ENCODE results near the gene NALCN. TPM values are rescaled to one million over a fixed set of nuclear protein-coding genes. Genes with fewer than 3 reads are reported as not detected.

NALCN gene
- total and polyA plus RNA-seq, 10 donors, result 0.02 to 0.13 (median 0.09) TPM; not detected in 2

GRCh38 chr13:101424381-101425155, 8.3 kb upstream of the NALCN start:
- WGBS, 5 donors, result 49 to 68% (median 60%) methylated on average over 6 of the region's 6 CpGs
- Histone ChIP-seq H3K4me1 (no peaks in the 10 kb centered on the region), H3K27me3 (replicated peaks in 1 of 7) (no peaks in the 10 kb centered on the region), H3K36me3 (no peaks in the 10 kb centered on the region), H3K27ac (no peak overlapping the region), H3K9me3 (no peaks in the 10 kb centered on the region), H3K4me3 (no peak overlapping the region)
- TF ChIP-seq POLR2A (IDR thresholded peaks at IDR 0.05), result no peak
- no peak for DNase-seq
- intact Hi-C loops (cut with DNase I; ENCODE audit: low total_unique reads), result no loop called here

GRCh38 chr13:101423872-101424271, 7.6 kb upstream of the NALCN start:
- Histone ChIP-seq H3K4me1 (no peaks in the 10 kb centered on the region), H3K4me3 (no peak overlapping the region), H3K9me3 (no peaks in the 10 kb centered on the region), H3K36me3 (no peaks in the 10 kb centered on the region), H3K27ac (no peak overlapping the region), H3K27me3 (replicated peaks in 1 of 7) (peaks cover 0 to 3% (median 0%) of the 10 kb centered on the region in 7 donors)
- no peak for TF ChIP-seq POLR2A (IDR thresholded peaks at IDR 0.05)
- no peak for TF ChIP-seq POLR2AphosphoS5 (IDR thresholded peaks at IDR 0.05)
- no peak for TF ChIP-seq CTCF (IDR thresholded peaks at IDR 0.05 in 8 of 11, conservative IDR thresholded peaks at IDR 0.05 in 3 of 11)
- DNase-seq, result no peak
- 76 to 92% (median 82%) methylated on average over 2 of the region's 2 CpGs for whole genome bisulfite sequencing, 5 donors
- intact Hi-C loops (cut with DNase I; ENCODE audit: low total_unique reads), result no loop called here

- 83 to 95% (median 89%) methylated on average over 5 of the region's 5 CpGs for WGBS, 5 donors
- peaks cover 0 to 55% (median 26%) of the 10 kb centered on the region in 7 donors for H3K27me3 ChIP-seq (replicated peaks in 1 of 7)
- H3K4me3 ChIP-seq, result no peak overlapping the region
- no peaks in the 10 kb centered on the region for H3K9me3 ChIP-seq
- intact Hi-C loops (cut with DNase I; ENCODE audit: low total_unique reads), result no loop called here
- peaks cover 0 to 17% (median 6%) of the 10 kb centered on the region in 6 donors for H3K4me1 ChIP-seq
- DNase-seq, result no peak
- no peaks in the 10 kb centered on the region for H3K36me3 ChIP-seq
- no peak overlapping the region for H3K27ac ChIP-seq
- TF ChIP-seq POLR2A (IDR thresholded peaks at IDR 0.05) (no peak), CTCF (IDR thresholded peaks at IDR 0.05 in 8 of 11, conservative IDR thresholded peaks at IDR 0.05 in 3 of 11) (no peak), POLR2AphosphoS5 (IDR thresholded peaks at IDR 0.05) (no peak)
These were observed 1.2 kb upstream of the NALCN start for GRCh38 chr13:101417501-101417900.

- peak overlapping the region in 1 of 8 donors; percentile 60 for H3K4me3 ChIP-seq
- no peak for TF ChIP-seq POLR2AphosphoS5 (IDR thresholded peaks at IDR 0.05)
- no peak for TF ChIP-seq CTCF (IDR thresholded peaks at IDR 0.05 in 8 of 11, conservative IDR thresholded peaks at IDR 0.05 in 3 of 11)
- no peak for TF ChIP-seq POLR2A (IDR thresholded peaks at IDR 0.05)
- intact Hi-C loops (cut with DNase I; ENCODE audit: low total_unique reads), result no loop called here
- WGBS, 5 donors, result 29 to 39% (median 31%) methylated on average over 3 of the region's 3 CpGs
- H3K9me3 ChIP-seq, result no peaks in the 10 kb centered on the region
- H3K27me3 ChIP-seq (replicated peaks in 1 of 7), result peaks cover 0 to 55% (median 26%) of the 10 kb centered on the region in 7 donors
- H3K4me1 ChIP-seq, result peaks cover 0 to 17% (median 6%) of the 10 kb centered on the region in 6 donors
- H3K27ac ChIP-seq, result no peak overlapping the region
- H3K36me3 ChIP-seq, result no peaks in the 10 kb centered on the region
- no peak for DNase-seq
These were observed 717 bp upstream of the NALCN start for GRCh38 chr13:101417043-101417406.
